BLaER1 (cell line): ENCODE data around the gene CFAP58.

Experiments used
- H3K27ac ChIP-seq: shearing (Covaris generic); formaldehyde crosslinking; 2 replicates; pipeline ENCODE4 v1.8.1; 2022
- H3K27me3 ChIP-seq: shearing (Covaris generic); formaldehyde crosslinking; 2 replicates; pipeline ENCODE4 v1.8.1; 2022
- H3K36me3 ChIP-seq: shearing (Covaris generic); formaldehyde crosslinking; 2 replicates; pipeline ENCODE4 v1.8.1; 2022
- H3K4me1 ChIP-seq: shearing (Covaris generic); formaldehyde crosslinking; 2 replicates; pipeline ENCODE4 v1.8.1; 2022
- H3K4me2 ChIP-seq: shearing (Covaris generic); formaldehyde crosslinking; 2 replicates; pipeline ENCODE4 v1.8.1; 2022
- H3K4me3 ChIP-seq: shearing (Covaris generic); formaldehyde crosslinking; 2 replicates; pipeline ENCODE4 v1.8.1; 2022
- H3K9ac ChIP-seq: shearing (Covaris generic); formaldehyde crosslinking; 2 replicates; pipeline ENCODE4 v1.8.1; 2022
- H3K9me3 ChIP-seq: shearing (Covaris generic); formaldehyde crosslinking; 2 replicates; pipeline ENCODE4 v1.8.1; 2022
- H4K20me1 ChIP-seq: shearing (Covaris generic); formaldehyde crosslinking; 2 replicates; pipeline ENCODE4 v1.8.1; 2022
- Cebpa-rat ChIP-seq: shearing (Covaris generic); IDR thresholded peaks from 2 replicates; pipeline ENCODE4 v1.8.1; 2022

Gene CFAP58

GRCh38 chr10:104321725-104322415, 31.8 kb upstream of the CFAP58 start:
- Histone ChIP-seq H3K9me3 (no peaks in the 10 kb centered on the region), H4K20me1 (peaks cover 100% of the 10 kb centered on the region), H3K4me2 (peak overlapping the region; percentile 97), H3K4me1 (peaks cover 100% of the 10 kb centered on the region), H3K4me3 (no peak overlapping the region), H3K27me3 (no peaks in the 10 kb centered on the region), H3K9ac (peak overlapping the region; percentile 65), H3K27ac (peak overlapping the region; percentile 89), H3K36me3 (peaks cover 53% of the 10 kb centered on the region)
- no peak for TF ChIP-seq Cebpa-rat

- no peak for TF ChIP-seq Cebpa-rat
- Histone ChIP-seq H4K20me1 (peaks cover 100% of the 10 kb centered on the region), H3K27me3 (no peaks in the 10 kb centered on the region), H3K36me3 (peaks cover 51% of the 10 kb centered on the region), H3K4me1 (peaks cover 100% of the 10 kb centered on the region), H3K27ac (peak overlapping the region; percentile 89), H3K4me3 (no peak overlapping the region), H3K9ac (peak overlapping the region; percentile 65), H3K4me2 (peak overlapping the region; percentile 97), H3K9me3 (no peaks in the 10 kb centered on the region)
Measured at GRCh38 chr10:104322416-104322782, 31.2 kb upstream of the CFAP58 start.

- Histone ChIP-seq H3K9me3 (no peaks in the 10 kb centered on the region), H3K4me1 (peaks cover 100% of the 10 kb centered on the region), H3K9ac (peak overlapping the region; percentile 65), H3K4me3 (no peak overlapping the region), H4K20me1 (peaks cover 100% of the 10 kb centered on the region), H3K27me3 (no peaks in the 10 kb centered on the region), H3K27ac (peak overlapping the region; percentile 89), H3K36me3 (peaks cover 45% of the 10 kb centered on the region), H3K4me2 (peak overlapping the region; percentile 97)
- no peak for TF ChIP-seq Cebpa-rat
Measured at GRCh38 chr10:104323085-104323484, 30.5 kb upstream of the CFAP58 start.

- Histone ChIP-seq H3K4me2 (peak overlapping the region; percentile 97), H4K20me1 (peaks cover 95% of the 10 kb centered on the region), H3K4me1 (peaks cover 100% of the 10 kb centered on the region), H3K9ac (0 out of 2 replicates have a peak overlapping the region, but pooled peaks have one; percentile 30), H3K4me3 (no peak overlapping the region), H3K27ac (peak overlapping the region; percentile 89), H3K36me3 (peaks cover 38% of the 10 kb centered on the region), H3K9me3 (no peaks in the 10 kb centered on the region), H3K27me3 (no peaks in the 10 kb centered on the region)
- TF ChIP-seq Cebpa-rat: no peak
Measured at GRCh38 chr10:104323760-104324201, 29.9 kb upstream of the CFAP58 start.

GRCh38 chr10:104324221-104324686, 29.4 kb upstream of the CFAP58 start:
- H4K20me1 ChIP-seq: peaks cover 91% of the 10 kb centered on the region
- no peaks in the 10 kb centered on the region for H3K9me3 ChIP-seq
- H3K4me2 ChIP-seq: peak overlapping the region; percentile 97
- peak overlapping the region; percentile 43 for H3K4me3 ChIP-seq
- H3K9ac ChIP-seq: peak overlapping the region; percentile 30; the same call in 1 of the 2 replicates
- H3K27ac ChIP-seq: peak overlapping the region; percentile 89
- no peak for TF ChIP-seq Cebpa-rat
- H3K4me1 ChIP-seq: peaks cover 100% of the 10 kb centered on the region
- H3K27me3 ChIP-seq: no peaks in the 10 kb centered on the region
- peaks cover 33% of the 10 kb centered on the region for H3K36me3 ChIP-seq

- Histone ChIP-seq H4K20me1 (peaks cover 87% of the 10 kb centered on the region), H3K27me3 (no peaks in the 10 kb centered on the region), H3K4me2 (peak overlapping the region; percentile 97), H3K36me3 (peaks cover 30% of the 10 kb centered on the region), H3K9me3 (no peaks in the 10 kb centered on the region), H3K4me3 (no peak overlapping the region), H3K9ac (no peak overlapping the region), H3K4me1 (peaks cover 100% of the 10 kb centered on the region), H3K27ac (peak overlapping the region; percentile 89)
- no peak for TF ChIP-seq Cebpa-rat
Measured at GRCh38 chr10:104324931-104325330, 28.7 kb upstream of the CFAP58 start.

GRCh38 chr10:104325436-104326435, 27.9 kb upstream of the CFAP58 start:
- no peaks in the 10 kb centered on the region for H3K27me3 ChIP-seq
- H3K27ac ChIP-seq: peak overlapping the region; percentile 89
- H3K4me3 ChIP-seq: peak overlapping the region; percentile 64
- no peaks in the 10 kb centered on the region for H3K9me3 ChIP-seq
- TF ChIP-seq Cebpa-rat: no peak
- H3K4me2 ChIP-seq: peak overlapping the region; percentile 97
- peaks cover 100% of the 10 kb centered on the region for H3K4me1 ChIP-seq
- H3K9ac ChIP-seq: peak overlapping the region; percentile 81
- H4K20me1 ChIP-seq: peaks cover 87% of the 10 kb centered on the region
- peaks cover 26% of the 10 kb centered on the region for H3K36me3 ChIP-seq

GRCh38 chr10:104326991-104327610, 26.5 kb upstream of the CFAP58 start:
- peak overlapping the region; percentile 97 for H3K4me2 ChIP-seq
- H3K4me1 ChIP-seq: peaks cover 100% of the 10 kb centered on the region
- H4K20me1 ChIP-seq: peaks cover 87% of the 10 kb centered on the region
- no peaks in the 10 kb centered on the region for H3K9me3 ChIP-seq
- TF ChIP-seq Cebpa-rat: no peak
- peak overlapping the region; percentile 89 for H3K27ac ChIP-seq
- no peaks in the 10 kb centered on the region for H3K27me3 ChIP-seq
- H3K9ac ChIP-seq: peak overlapping the region; percentile 81
- H3K36me3 ChIP-seq: peaks cover 18% of the 10 kb centered on the region
- H3K4me3 ChIP-seq: peak overlapping the region; percentile 64
